T-helper 1 cell treated with Interleukin-12 subunit alpha and Interleukin-12 subunit beta and Interleukin-4 antibody, amounts not matched to agents 30 ng/mL and 1 ng/mL, for 36 hours (primary cell): ENCODE measurements around the gene VPS8. TPM values are rescaled to one million over a fixed set of nuclear protein-coding genes. Genes with fewer than 3 reads are reported as not detected.
"Not testable (repeated sequence)": the region's sequence is repeated elsewhere in the genome, so short reads cannot be mapped to it uniquely, and the experiment has no call there.

Experiments
- intact Hi-C: fragments of 100-400 bp; cut with micrococcal nuclease; formaldehyde crosslinking; loops from one replicate; pipeline ENCODE4 v1.15.1; 2024
- total RNA-seq: library from RNA; stranded (reverse); gene quantifications from 2 replicates; pipeline ENCODE4 v1.2.3, GENCODE V29; 2022

Gene VPS8
- total RNA-seq, 1 donor from 2014 or later, result 82.6 TPM

GRCh38 chr3:184981071-184981470 lies 169.1 kb downstream of the VPS8 start:
- intact Hi-C loops, result no loop called here

GRCh38 chr3:184982076-184982475 lies 170.1 kb downstream of the VPS8 start:
- intact Hi-C loops, result no loop called here

GRCh38 chr3:184985586-184985985 lies 173.6 kb downstream of the VPS8 start:
- intact Hi-C loops, result no loop called here

- intact Hi-C loops, result no loop called here
Observed at GRCh38 chr3:184986366-184986889, 174.5 kb downstream of the VPS8 start.

GRCh38 chr3:184993394-184993793 lies 181.4 kb downstream of the VPS8 start:
- intact Hi-C loops, result no loop called here

- intact Hi-C loops, result not testable (repeated sequence)
Observed at GRCh38 chr3:185003876-185004275, 191.9 kb downstream of the VPS8 start.

- intact Hi-C loops, result no loop called here
Observed at GRCh38 chr3:185009650-185010049, 197.7 kb downstream of the VPS8 start.

GRCh38 chr3:185017584-185017983 lies 205.6 kb downstream of the VPS8 start:
- intact Hi-C loops, result not testable (repeated sequence)

- intact Hi-C loops, result not testable (repeated sequence)
Observed at GRCh38 chr3:185017996-185018395, 206.0 kb downstream of the VPS8 start.

GRCh38 chr3:185021256-185021655 lies 209.3 kb downstream of the VPS8 start:
- intact Hi-C loops, result no loop called here

GRCh38 chr3:185024406-185024805 lies 212.4 kb downstream of the VPS8 start:
- intact Hi-C loops, result no loop called here

- intact Hi-C loops, result no loop called here
Observed at GRCh38 chr3:185024966-185025365, 213.0 kb downstream of the VPS8 start.

- intact Hi-C loops, result no loop called here
Observed at GRCh38 chr3:185028121-185028520, 216.2 kb downstream of the VPS8 start.

GRCh38 chr3:185029086-185029485 lies 217.1 kb downstream of the VPS8 start:
- intact Hi-C loops, result no loop called here

- intact Hi-C loops, result no loop called here
Observed at GRCh38 chr3:185030399-185030798, 218.4 kb downstream of the VPS8 start.

- intact Hi-C loops, result no loop called here
Observed at GRCh38 chr3:185030951-185031350, 219.0 kb downstream of the VPS8 start.

- intact Hi-C loops, result no loop called here
Observed at GRCh38 chr3:185037801-185038200, 225.8 kb downstream of the VPS8 start.

GRCh38 chr3:185040425-185040824 lies 228.5 kb downstream of the VPS8 start:
- intact Hi-C loops, result no loop called here

GRCh38 chr3:185041540-185041939 lies 229.6 kb downstream of the VPS8 start:
- intact Hi-C loops, result no loop called here

- intact Hi-C loops, result no loop called here
Observed at GRCh38 chr3:185042312-185043050, 230.5 kb downstream of the VPS8 start.

- intact Hi-C loops, result no loop called here
Observed at GRCh38 chr3:185046164-185046515, 234.2 kb downstream of the VPS8 start.

GRCh38 chr3:185046603-185047002 lies 234.6 kb downstream of the VPS8 start:
- intact Hi-C loops, result no loop called here

- intact Hi-C loops, result no loop called here
Observed at GRCh38 chr3:185049710-185050109, 237.7 kb downstream of the VPS8 start.
